GM18858 (cell line): Measurements from ENCODE around the gene SPATC1L.

Experiments
- ATAC-seq: cut with Tn5 transposase; IDR thresholded peaks from one replicate; pipeline ENCODE4 v1.9.1; 2021; ENCODE audit not compliant: unreplicated experiment

SPATC1L gene

GRCh38 chr21:46215436-46216131 lies 31.3 kb upstream of the SPATC1L start:
- ATAC-seq, result no peak

- ATAC-seq, result no peak
Observed at GRCh38 chr21:46214478-46215340, 30.4 kb upstream of the SPATC1L start.

- no peak for ATAC-seq
Observed at GRCh38 chr21:46213620-46214286, 29.5 kb upstream of the SPATC1L start.

DNA sequence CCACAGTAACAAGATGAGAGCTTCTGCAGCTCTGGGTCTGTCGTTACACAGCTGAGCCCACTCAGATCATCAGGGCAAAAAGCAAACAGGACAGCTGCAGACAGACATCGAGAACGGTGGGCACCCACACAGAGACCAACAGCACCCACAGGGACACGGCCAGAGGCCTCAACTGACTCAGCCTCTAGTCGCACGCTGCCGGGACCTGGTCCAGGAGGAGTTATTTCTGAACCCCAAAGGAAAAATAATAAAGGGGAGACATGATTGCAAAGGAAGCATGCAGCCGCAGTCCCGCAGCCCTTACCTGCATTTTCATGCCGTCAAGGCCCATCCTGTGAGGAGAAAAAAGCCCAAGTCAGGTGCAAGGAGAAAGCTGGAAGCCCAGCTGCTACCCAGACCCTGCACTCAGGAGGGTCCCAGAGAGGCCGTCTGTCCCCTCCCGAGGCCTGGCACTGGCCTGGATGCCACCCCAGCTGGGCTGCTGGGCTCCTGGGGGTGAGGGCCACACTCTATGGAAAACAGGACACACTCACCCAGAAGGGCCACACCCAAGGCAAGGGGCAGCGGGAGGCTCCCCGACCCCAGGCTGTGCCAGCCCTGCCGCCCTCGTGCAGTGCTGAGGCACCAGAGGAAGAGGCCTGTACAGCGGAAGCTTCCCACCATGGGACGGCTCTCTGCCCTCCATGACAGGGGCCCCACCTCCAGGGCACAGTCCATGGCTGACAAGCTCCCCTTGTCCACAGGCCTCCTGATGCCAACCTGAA lies 28.6 kb upstream of the SPATC1L start:
- ATAC-seq, result no peak

- ATAC-seq, result no peak
Observed at GRCh38 chr21:46211786-46212720, 27.8 kb upstream of the SPATC1L start.

- no peak for ATAC-seq
Observed at GRCh38 chr21:46211376-46211775, 27.1 kb upstream of the SPATC1L start.

DNA sequence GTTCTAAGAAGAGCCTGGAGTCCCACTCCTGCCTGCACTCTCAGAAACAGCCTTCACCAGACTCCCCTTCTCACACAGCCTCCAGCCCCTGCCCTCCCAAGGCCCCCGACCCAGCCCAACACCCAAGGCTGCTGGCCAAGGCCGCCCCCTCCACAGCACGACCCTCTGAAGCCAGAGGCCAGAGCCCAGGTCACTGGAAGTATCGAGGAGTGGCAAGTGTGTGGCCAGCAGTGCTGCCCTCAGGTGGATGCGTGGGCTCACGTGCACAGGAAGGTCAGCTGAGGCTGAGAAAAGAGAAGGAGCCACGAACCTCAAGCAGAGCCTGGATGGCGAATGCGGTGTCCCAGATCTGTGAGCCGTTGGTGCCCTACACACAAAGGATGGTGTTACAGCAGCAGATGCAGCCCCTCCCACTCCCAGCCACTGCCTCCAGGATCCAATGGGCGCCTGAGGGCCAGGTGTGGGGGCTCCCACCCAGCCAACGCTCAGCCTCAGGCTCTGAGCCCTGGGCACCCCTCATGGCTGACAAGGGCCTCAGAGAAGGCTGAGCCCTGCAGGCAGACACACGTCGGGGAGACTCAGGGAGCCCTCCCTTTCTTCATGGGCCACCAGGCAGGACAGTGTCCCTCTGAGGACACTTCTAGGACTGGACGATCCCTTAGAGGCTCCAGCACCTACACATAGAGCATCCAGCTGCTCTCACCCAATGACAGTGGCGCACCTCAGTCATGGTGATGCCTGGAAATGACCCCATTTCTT lies 26.3 kb upstream of the SPATC1L start:
- ATAC-seq, result no peak

GRCh38 chr21:46208761-46209721 lies 24.8 kb upstream of the SPATC1L start:
- ATAC-seq, result no peak

- ATAC-seq, result no peak
Observed at GRCh38 chr21:46207920-46208591, 23.8 kb upstream of the SPATC1L start.

GRCh38 chr21:46207006-46207919 lies 23.0 kb upstream of the SPATC1L start:
- ATAC-seq, result no peak

DNA sequence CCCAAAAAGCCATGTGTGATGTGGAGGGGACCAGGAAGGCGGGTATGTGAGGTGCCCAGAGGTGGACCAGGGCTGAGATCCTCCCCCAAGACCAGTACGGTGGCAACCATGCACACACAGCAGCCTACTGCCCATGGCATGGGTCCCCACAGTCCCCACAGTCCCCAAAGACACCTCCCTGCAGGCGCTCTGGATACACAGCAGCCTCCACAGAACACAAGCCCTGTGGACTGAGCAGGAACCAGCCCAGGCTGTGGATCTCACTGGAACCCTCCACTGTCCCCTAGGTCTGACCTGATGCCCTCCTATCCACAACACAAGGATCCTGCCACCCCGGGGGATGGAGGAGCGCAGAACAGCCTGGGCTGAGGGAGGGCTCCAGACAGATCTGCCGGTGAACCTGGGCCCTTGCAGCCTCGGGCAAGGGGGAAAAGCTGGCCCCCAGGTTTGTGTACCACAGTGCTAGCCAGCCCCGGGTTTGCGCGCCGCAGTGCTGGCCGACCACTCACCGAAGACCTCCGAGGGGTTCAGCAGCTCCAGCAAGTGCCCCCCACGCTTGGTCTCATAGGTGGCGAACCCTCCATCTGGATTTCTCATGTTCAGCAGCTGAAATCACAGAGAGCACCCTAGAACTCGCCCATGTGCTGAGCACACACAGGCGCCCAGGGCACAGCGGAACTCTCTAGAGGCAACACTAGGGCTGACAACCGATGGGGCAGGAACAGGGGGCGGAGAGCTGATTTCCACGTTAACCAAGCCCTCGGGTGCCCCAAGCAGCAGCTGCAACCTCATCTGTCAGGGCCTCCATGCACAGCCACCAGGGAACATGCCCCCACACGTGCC lies 22.1 kb upstream of the SPATC1L start:
- no peak for ATAC-seq

DNA sequence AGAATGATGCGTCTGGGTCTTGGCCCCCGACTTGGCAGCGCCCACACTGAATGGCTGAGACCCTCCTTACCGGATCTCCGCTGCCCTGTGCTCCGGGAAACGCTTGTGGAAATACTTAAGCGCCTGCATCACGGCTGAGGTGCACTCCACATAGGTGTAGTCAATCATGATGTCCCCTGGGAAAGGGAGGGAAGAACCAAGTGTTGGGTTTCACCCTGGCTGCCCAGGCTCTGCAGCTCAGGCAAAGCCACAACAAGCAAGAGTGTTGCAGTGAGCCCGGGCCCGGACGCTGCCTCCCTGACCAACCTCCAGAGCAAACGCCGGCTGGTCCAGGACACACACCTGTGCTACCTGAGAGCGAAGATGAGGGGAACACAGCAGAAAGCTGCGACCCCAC lies 21.5 kb upstream of the SPATC1L start:
- no peak for ATAC-seq

DNA sequence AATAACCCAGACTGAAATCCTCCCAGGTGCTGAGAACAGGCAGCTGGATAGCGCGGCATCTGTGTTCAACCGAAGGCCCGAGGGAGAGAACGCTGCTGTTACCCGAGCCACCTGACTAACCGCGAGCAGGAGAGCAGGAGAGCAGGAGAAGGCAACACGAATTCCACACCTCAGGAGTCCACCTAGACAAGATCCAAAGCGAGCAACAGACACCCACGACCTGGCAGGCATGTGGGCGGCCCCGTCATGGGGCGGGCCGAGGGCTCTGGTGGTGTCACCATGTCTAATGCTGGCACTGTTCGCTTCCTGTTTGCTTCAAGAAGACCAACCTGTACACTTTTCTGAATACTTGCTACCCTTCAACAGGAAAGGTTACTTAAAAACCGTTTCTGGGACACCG lies 20.9 kb upstream of the SPATC1L start:
- no peak for ATAC-seq

- ATAC-seq, result no peak
Observed at GRCh38 chr21:46203203-46203600, 18.9 kb upstream of the SPATC1L start.

DNA sequence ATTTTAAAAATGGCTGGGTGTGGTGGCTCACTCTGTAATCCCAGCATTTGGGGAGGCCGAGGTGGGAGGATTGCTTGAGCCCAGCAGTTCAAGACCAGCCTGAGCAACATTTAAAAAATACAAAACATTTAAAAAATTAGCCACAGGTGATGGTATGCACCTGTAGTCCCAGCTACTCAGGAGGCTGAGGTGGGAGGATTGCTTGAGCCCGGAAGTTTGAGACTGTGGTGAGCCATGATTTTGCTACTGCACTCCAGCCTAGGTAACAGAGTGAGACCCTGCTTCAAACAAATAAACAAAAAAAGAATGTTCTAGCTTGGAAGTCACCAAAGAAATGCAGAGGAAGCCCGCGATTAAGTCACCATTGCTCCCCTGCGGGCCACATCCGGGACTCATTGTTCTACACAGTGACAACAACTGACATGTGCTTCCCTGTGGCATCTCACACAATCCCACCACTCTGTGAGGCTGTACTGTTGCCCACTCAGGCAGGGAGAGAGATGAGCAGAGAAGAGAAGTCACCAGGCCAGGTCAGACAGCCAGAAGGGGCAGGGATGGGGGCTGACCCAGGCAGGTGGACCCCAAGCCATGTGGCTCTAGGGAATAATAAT lies 18.4 kb upstream of the SPATC1L start:
- no peak for ATAC-seq
